Lower lobe of right lung (tissue), 2 donors: Measurements from ENCODE around the gene TSSK6. TPM values are rescaled to one million over a fixed set of nuclear protein-coding genes. Genes with fewer than 3 reads are reported as not detected.
A peak's percentile ranks its signal among the peaks of the same experiment; 100 is the strongest.

Source experiments
- ATAC-seq, 2 donors: fragments of 200-7000 bp; cut with Tn5 transposase; one replicate each; pipeline ENCODE4 v1.9.1; 2020 to 2022; ENCODE audit warnings: mild to moderate bottlenecking in 2 of 2, moderate library complexity in 2 of 2
- DNase-seq: peaks from one replicate; pipeline ENCODE4 v3.0.0-alpha.2; 2020
- H3K27ac ChIP-seq: fragments of 200-600 bp; one replicate; pipeline ENCODE4 v1.8.0; 2022
- H3K27me3 ChIP-seq: fragments of 200-600 bp; one replicate; pipeline ENCODE4 v1.8.0; 2022; ENCODE audit warnings: low read depth
- H3K36me3 ChIP-seq: fragments of 200-600 bp; one replicate; pipeline ENCODE4 v1.8.0; 2022; ENCODE audit warnings: mild to moderate bottlenecking
- H3K4me1 ChIP-seq: fragments of 200-600 bp; one replicate; pipeline ENCODE4 v1.8.0; 2022
- H3K4me3 ChIP-seq: fragments of 200-600 bp; one replicate; pipeline ENCODE4 v1.8.0; 2022; ENCODE audit warnings: mild to moderate bottlenecking
- H3K9me3 ChIP-seq: fragments of 200-600 bp; one replicate; pipeline ENCODE4 v1.8.0; 2022
- intact Hi-C: fragments of 100-400 bp; cut with DNase I; formaldehyde crosslinking; loops from one replicate; pipeline ENCODE4 v1.11.0; 2022
- long read RNA-seq: library from polyadenylated mRNA; unstranded; transcript quantifications from one replicate; pipeline ENCODE4 v2.0.0, GENCODE V29; 2021
- total RNA-seq: library from RNA; stranded (reverse); fragmentation: NEBNext Ultra II Directional; extraction: Animal tissue kit (Norgen Biotek cat#: 25700); gene quantifications from one replicate; pipeline ENCODE4 v1.2.1, GENCODE V29; 2021
- TF ChIP-seq, protein P1 (sequence below): fragments of 200-600 bp; IDR thresholded peaks from one replicate; pipeline ENCODE4 v1.8.0; 2022; ENCODE audit warnings: antibody characterized with exemption, mild to moderate bottlenecking
- donor health status: DM: no; HTN: yes; CAD: no; lungs with severe emphysema.

The TSSK6 gene
- total RNA-seq, result 2.9 TPM
- long read RNA-seq, partial matches to known transcripts, result 0 of 1 reads
- long read RNA-seq, other reads (novel, unspliced or antisense), result 0 of 1 reads

DNA sequence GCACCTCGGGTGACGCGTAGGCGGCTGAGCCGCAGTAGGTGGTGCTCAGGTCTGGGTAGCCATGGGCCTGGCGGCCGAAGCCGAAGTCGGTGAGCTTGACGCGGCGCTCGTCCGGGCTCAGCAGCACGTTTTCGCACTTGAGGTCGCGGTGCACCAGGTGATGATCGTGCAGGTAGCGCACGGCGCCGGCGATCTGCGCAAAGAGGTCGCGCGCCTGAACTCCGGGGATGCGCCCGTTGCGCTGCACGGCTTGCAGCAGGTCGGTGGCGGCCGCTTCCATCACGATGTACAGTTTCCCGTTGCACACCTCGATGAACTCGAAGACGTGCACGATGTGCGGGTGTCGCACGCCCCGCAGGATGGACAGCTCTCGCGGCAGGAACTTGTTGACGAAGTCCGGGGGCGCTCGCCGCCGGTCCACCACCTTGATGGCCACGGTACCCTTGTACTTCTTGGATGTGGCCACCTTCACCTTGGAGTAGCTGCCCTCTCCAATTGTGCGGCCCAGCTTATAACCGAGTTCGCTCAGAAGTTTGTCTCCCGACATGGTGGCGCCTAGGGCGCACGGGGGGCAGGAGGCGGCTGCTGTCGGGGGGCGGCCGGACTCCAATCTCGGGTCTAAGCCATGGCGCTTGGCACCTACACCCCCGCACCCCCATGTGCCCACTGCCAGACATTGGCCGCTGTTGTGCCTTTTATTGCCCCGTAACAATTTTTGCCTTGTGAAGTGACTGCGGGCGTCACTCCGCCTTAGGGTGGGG lies at the start of gene TSSK6:
TSSK6 (minus strand) TSS at position 668 of the 761 bp plus-strand sequence; CDS start at position 547, 121 bp downstream.
- no peaks in the 10 kb centered on the region for H3K27me3 ChIP-seq
- intact Hi-C loops, result no loop called here
- no peaks in the 10 kb centered on the region for H3K9me3 ChIP-seq
- TF ChIP-seq, protein P1, sequence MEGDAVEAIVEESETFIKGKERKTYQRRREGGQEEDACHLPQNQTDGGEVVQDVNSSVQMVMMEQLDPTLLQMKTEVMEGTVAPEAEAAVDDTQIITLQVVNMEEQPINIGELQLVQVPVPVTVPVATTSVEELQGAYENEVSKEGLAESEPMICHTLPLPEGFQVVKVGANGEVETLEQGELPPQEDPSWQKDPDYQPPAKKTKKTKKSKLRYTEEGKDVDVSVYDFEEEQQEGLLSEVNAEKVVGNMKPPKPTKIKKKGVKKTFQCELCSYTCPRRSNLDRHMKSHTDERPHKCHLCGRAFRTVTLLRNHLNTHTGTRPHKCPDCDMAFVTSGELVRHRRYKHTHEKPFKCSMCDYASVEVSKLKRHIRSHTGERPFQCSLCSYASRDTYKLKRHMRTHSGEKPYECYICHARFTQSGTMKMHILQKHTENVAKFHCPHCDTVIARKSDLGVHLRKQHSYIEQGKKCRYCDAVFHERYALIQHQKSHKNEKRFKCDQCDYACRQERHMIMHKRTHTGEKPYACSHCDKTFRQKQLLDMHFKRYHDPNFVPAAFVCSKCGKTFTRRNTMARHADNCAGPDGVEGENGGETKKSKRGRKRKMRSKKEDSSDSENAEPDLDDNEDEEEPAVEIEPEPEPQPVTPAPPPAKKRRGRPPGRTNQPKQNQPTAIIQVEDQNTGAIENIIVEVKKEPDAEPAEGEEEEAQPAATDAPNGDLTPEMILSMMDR, result no peak
- H3K4me3 ChIP-seq, result peak within 1 kb of the TSS; percentile 85
- peak within 1 kb of the TSS; percentile 91 for H3K27ac ChIP-seq
- ATAC-seq (peak in 1 of 2 donors; percentile 1), DNase-seq (no peak)
- peaks cover 23% of the 10 kb centered on the region for H3K4me1 ChIP-seq
- H3K36me3 ChIP-seq, result peaks cover 14% of the 10 kb centered on the region

DNA sequence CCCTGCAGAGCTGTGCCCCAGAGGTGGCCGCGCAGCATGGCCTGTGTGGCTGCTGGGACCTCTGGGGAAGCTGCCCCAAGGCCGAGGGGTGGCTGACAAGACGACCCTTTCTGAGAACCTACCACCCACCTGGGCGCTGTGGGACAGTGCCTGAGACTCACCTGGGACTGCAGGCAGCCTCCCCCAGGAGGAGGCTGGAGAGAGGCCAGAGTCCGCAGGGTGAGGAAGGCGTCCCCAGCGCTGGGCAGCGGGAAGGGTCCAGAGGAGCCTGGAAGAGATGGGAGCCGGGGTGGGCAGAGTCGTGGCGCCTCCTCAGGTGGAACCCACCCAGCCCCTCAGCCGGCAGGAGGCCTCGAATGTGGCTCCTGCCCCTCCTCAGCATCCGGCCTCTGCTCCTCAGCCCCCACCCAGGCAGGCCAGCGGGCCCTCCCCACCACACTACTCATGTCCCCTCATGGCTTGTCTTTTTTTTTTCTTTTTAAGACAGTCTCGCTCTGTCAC lies 48.0 kb upstream of the TSSK6 start:
- H3K9me3 ChIP-seq, result no peaks in the 10 kb centered on the region
- TF ChIP-seq, protein P1, result no peak
- intact Hi-C loops, result no loop called here
- H3K4me3 ChIP-seq, result no peak overlapping the region
- H3K27ac ChIP-seq, result no peak overlapping the region
- ATAC-seq (no peak), DNase-seq (no peak)
- H3K36me3 ChIP-seq, result no peaks in the 10 kb centered on the region
- no peaks in the 10 kb centered on the region for H3K4me1 ChIP-seq
- H3K27me3 ChIP-seq, result no peaks in the 10 kb centered on the region

DNA sequence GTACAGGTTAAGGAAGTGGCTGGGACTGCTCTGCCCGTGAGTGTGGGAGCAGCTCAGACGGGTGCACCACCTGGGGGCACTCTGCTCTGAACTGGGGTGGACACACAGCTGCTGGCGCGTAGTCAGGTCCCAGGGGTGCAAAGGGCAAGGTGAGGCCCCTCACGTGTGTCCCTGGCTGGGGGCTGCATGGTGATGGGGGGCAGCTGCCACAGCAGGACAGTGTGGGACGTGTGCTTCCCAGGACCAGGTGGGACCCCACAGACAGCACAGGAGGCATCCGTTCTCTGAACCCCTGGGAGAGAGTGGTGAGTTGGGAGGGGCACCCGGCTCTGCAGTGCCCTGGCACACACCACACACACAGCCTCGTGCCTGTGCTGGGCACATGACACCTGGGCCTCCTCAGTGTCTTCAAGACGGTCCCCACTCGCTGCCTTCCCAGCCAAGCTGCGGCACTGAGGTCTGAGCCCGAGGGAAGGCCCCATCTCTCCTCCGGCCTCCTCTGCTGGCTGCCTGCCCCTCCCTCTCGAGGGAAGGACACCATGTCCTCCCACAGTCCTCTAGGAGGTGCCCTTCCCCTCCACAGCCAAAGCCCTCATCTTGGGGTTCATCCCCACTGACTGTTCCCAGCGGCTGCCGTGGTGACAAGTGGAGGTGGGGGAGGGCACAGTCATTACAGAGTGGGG lies 47.5 kb upstream of the TSSK6 start:
- no peaks in the 10 kb centered on the region for H3K27me3 ChIP-seq
- H3K9me3 ChIP-seq, result no peaks in the 10 kb centered on the region
- no peak overlapping the region for H3K4me3 ChIP-seq
- DNase-seq (no peak), ATAC-seq (peak; percentile 22 to 30)
- TF ChIP-seq, protein P1, result no peak
- no peaks in the 10 kb centered on the region for H3K36me3 ChIP-seq
- intact Hi-C loops, result no loop called here
- no peak overlapping the region for H3K27ac ChIP-seq
- no peaks in the 10 kb centered on the region for H3K4me1 ChIP-seq

DNA sequence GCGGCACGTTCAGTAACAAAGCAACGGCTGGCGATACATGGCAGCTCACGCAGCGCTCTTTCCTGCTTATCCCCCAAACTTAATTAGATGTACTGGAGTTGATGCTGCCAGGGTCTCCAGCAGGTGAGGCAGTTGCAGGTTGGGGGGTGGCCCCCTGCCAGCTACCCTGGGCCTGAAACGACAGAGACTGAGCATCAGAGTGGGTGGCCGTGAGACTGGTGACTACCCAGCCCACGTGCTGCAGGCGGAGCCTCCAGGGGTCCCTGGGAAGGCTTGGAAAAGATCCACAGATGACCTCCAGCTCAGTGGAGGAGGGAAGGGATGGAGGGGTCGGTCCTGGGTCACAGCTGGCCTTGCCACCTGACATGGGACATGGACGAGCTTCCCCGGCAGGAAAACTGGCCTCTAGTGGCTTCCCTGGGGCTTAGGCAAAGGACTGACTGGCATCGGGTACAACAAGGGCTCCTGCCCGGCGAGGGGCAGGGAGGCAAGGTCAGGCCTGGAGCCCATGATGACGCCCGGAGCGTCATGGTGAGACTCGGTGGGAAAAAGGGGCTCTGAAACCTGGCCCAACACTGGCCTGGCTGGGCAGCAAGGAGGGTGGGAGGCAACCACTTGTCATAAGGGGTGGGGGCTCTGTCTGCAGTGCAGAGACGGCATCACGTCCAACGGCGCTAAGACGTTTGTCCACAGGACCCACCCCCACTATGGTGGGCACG lies 46.8 kb upstream of the TSSK6 start:
- H3K27ac ChIP-seq, result no peak overlapping the region
- ATAC-seq (no peak), DNase-seq (no peak)
- TF ChIP-seq, protein P1, result no peak
- H3K27me3 ChIP-seq, result no peaks in the 10 kb centered on the region
- H3K4me1 ChIP-seq, result no peaks in the 10 kb centered on the region
- no peaks in the 10 kb centered on the region for H3K9me3 ChIP-seq
- intact Hi-C loops, result no loop called here
- H3K36me3 ChIP-seq, result no peaks in the 10 kb centered on the region
- no peak overlapping the region for H3K4me3 ChIP-seq

DNA sequence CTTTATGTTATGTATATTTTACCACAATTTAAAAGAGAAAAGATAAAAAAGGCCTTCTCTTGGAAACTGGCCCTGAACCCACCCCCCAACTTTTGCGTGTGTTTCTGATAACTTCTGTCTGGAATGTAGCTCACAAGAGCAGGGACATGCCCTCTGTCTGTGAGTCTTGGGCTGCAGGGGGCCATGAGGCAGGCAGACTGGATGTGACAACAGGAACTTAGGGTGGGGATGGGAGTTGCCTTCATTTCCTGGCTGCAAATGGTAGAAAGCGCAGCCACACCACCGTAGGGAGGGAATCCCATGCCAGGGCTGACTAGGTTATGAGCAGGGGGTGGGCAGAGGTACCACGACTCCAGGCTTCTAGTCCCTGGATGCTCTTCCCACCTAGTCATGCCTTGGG lies 44.6 kb upstream of the TSSK6 start:
- H3K27ac ChIP-seq, result no peak overlapping the region
- no peak for ATAC-seq
- no peak for DNase-seq
- H3K36me3 ChIP-seq, result no peaks in the 10 kb centered on the region
- peaks cover 4% of the 10 kb centered on the region for H3K27me3 ChIP-seq
- H3K4me1 ChIP-seq, result no peaks in the 10 kb centered on the region
- TF ChIP-seq, protein P1, result no peak
- no peak overlapping the region for H3K4me3 ChIP-seq
- intact Hi-C loops, result no loop called here
- H3K9me3 ChIP-seq, result no peaks in the 10 kb centered on the region
